ENCODE data around the gene HECW1. TPM values are rescaled to one million over a fixed set of nuclear protein-coding genes. Genes with fewer than 3 reads are reported as not detected.
A peak's percentile ranks its signal among the peaks of the same experiment; 100 is the strongest.

HECW1 gene
- polyA plus RNA-seq, 1 donor (not counting 4 experiments of a cell fraction or from before 2014, with no cell fraction given) = not detected

DNA sequence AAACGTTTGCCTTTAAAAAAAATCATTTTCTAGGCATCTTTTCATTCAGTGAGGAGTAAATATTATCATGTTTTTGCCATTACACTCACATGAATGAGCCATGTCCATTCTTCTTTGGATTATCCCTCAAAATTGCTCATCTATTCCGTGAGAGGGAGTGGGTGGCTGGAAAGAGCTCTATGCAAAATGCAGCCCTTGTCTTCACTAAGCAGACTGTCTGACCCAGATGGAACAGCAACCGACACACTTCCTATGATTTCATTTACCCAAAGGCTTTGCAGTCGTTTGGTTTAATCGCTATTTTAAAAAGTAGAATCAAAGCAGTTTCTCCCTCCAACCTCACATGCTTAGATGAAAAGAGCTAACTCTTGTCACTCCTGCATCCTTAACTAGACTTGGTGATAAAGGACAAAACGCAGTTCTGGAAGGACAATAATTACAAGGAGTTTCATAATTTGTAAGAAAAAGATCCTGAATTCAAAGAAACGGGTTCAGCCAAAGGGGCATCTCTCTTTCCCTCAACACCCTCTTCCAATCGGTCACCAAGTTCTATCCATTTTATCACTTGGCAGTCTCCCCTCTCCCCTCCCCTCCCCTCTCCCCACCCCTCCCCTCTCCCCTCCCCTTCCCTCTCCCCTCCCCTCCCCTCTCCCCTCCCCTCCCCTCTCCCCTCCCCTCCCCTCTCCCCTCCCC, 272.3 kb downstream of the HECW1 start:
- Histone ChIP-seq H2AFZ (ENCODE audit: control insufficient read depth, low read length) (no peak overlapping the region), H3K27me3 (ENCODE audit: control insufficient read depth, extremely low read depth, insufficient read depth, low read length) (no peaks in the 10 kb centered on the region), H3K27ac (ENCODE audit: control insufficient read depth, insufficient read depth, low read length) (no peak overlapping the region), H3K36me3 (ENCODE audit: control insufficient read depth in 2 of 2, extremely low read depth in 1 of 2, insufficient read depth in 2 of 2, low read length in 2 of 2) (no peaks in the 10 kb centered on the region), H3K79me2 (ENCODE audit: control insufficient read depth, insufficient read depth, low read length) (no peaks in the 10 kb centered on the region), H3K9me1 (ENCODE audit: control insufficient read depth, extremely low read depth, insufficient read depth, low read length) (no peaks in the 10 kb centered on the region), H3K4me2 (ENCODE audit: control insufficient read depth, extremely low read depth, insufficient read depth, low read depth, low read length) (no peak overlapping the region), H3K9ac (ENCODE audit: control insufficient read depth, extremely low read depth, insufficient read depth, low read length) (no peak overlapping the region), H3K9me3 (ENCODE audit: control insufficient read depth, low read depth, low read length) (peaks cover 2% of the 10 kb centered on the region), H4K20me1 (ENCODE audit: control insufficient read depth, extremely low read depth, insufficient read depth, low read length) (no peaks in the 10 kb centered on the region), H3K4me1 (ENCODE audit: control insufficient read depth, extremely low read depth, insufficient read depth, low read length) (peaks cover 6% of the 10 kb centered on the region), H3K4me3 (ENCODE audit: control insufficient read depth in 2 of 3, extremely low read depth in 1 of 3, insufficient read depth in 2 of 3, low read depth in 1 of 3, low read length in 3 of 3) (no peak overlapping the region)
- no peak for FAIRE-seq
- DNase-seq (ENCODE audit: low read depth, low spot score) = no peak
- dilution Hi-C loops (cut with MboI; ENCODE audit: extremely low pct_ligation_motif_present, low sequenced_read_pairs) = no loop called here
- TF ChIP-seq, protein P1, sequence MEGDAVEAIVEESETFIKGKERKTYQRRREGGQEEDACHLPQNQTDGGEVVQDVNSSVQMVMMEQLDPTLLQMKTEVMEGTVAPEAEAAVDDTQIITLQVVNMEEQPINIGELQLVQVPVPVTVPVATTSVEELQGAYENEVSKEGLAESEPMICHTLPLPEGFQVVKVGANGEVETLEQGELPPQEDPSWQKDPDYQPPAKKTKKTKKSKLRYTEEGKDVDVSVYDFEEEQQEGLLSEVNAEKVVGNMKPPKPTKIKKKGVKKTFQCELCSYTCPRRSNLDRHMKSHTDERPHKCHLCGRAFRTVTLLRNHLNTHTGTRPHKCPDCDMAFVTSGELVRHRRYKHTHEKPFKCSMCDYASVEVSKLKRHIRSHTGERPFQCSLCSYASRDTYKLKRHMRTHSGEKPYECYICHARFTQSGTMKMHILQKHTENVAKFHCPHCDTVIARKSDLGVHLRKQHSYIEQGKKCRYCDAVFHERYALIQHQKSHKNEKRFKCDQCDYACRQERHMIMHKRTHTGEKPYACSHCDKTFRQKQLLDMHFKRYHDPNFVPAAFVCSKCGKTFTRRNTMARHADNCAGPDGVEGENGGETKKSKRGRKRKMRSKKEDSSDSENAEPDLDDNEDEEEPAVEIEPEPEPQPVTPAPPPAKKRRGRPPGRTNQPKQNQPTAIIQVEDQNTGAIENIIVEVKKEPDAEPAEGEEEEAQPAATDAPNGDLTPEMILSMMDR (optimal IDR thresholded peaks at IDR 0.05 in 1 of 3, IDR thresholded peaks at IDR 0.05 in 1 of 3, conservative IDR thresholded peaks at IDR 0.05 in 1 of 3; ENCODE audit: extremely low read depth in 1 of 3, insufficient read depth in 2 of 3, low read length in 3 of 3) = no peak
- no peak for TF ChIP-seq EZH2 (IDR thresholded peaks at IDR 0.05; ENCODE audit: low read length)

DNA sequence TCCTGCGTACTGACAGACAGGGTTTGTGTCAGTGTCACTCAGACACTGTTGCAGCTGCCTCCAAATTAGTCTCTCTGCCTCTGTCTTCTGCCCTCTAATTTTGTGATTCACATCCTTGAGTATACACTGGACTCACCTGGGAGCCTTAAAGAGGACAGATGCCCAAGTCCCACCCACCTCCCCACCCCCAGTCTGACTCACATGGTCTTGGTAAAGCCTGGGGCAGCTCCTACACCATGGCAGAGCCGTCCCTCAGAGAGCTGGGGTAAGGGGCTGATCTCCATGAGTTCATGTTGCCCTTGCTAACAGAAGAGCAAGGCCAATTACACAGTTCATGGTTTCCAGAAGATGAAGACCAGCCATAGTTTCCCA, 272.8 kb downstream of the HECW1 start:
- DNase-seq (ENCODE audit: low read depth, low spot score) (peak; percentile 41), FAIRE-seq (peak; percentile 34)
- TF ChIP-seq EZH2 (IDR thresholded peaks at IDR 0.05; ENCODE audit: low read length) = no peak
- TF ChIP-seq, protein P1 (optimal IDR thresholded peaks at IDR 0.05 in 1 of 3, IDR thresholded peaks at IDR 0.05 in 1 of 3, conservative IDR thresholded peaks at IDR 0.05 in 1 of 3; ENCODE audit: extremely low read depth in 1 of 3, insufficient read depth in 2 of 3, low read length in 3 of 3) = no peak
- Histone ChIP-seq H3K9me1 (ENCODE audit: control insufficient read depth, extremely low read depth, insufficient read depth, low read length) (no peaks in the 10 kb centered on the region), H4K20me1 (ENCODE audit: control insufficient read depth, extremely low read depth, insufficient read depth, low read length) (no peaks in the 10 kb centered on the region), H3K9me3 (ENCODE audit: control insufficient read depth, low read depth, low read length) (peaks cover 2% of the 10 kb centered on the region), H3K4me3 (ENCODE audit: control insufficient read depth in 2 of 3, extremely low read depth in 1 of 3, insufficient read depth in 2 of 3, low read depth in 1 of 3, low read length in 3 of 3) (no peak overlapping the region), H2AFZ (ENCODE audit: control insufficient read depth, low read length) (peak overlapping the region; percentile 20), H3K79me2 (ENCODE audit: control insufficient read depth, insufficient read depth, low read length) (no peaks in the 10 kb centered on the region), H3K27ac (ENCODE audit: control insufficient read depth, insufficient read depth, low read length) (peak overlapping the region; percentile 49), H3K27me3 (ENCODE audit: control insufficient read depth, extremely low read depth, insufficient read depth, low read length) (no peaks in the 10 kb centered on the region), H3K36me3 (ENCODE audit: control insufficient read depth in 2 of 2, extremely low read depth in 1 of 2, insufficient read depth in 2 of 2, low read length in 2 of 2) (no peaks in the 10 kb centered on the region), H3K9ac (ENCODE audit: control insufficient read depth, extremely low read depth, insufficient read depth, low read length) (no peak overlapping the region), H3K4me1 (ENCODE audit: control insufficient read depth, extremely low read depth, insufficient read depth, low read length) (peaks cover 6% of the 10 kb centered on the region), H3K4me2 (ENCODE audit: control insufficient read depth, extremely low read depth, insufficient read depth, low read depth, low read length) (peak overlapping the region; percentile 16)
- dilution Hi-C loops (cut with MboI; ENCODE audit: extremely low pct_ligation_motif_present, low sequenced_read_pairs) = no loop called here

Data from keratinocyte (primary cell).